WTC11 (cell line): ENCODE measurements around the gene CADM1.

Source experiments
- CTCF ChIP-seq: fragments of 200-600 bp; IDR thresholded peaks from 2 replicates; pipeline ENCODE4 v1.8.0; 2022; ENCODE audit warnings: antibody characterized with exemption
- IRF2 ChIP-seq: sonication (generic); formaldehyde crosslinking; IDR thresholded peaks from 2 replicates; pipeline ENCODE4 v1.8.0; 2022; ENCODE audit warnings: low read depth, missing genetic modification reagents, borderline replicate concordance
- MAX ChIP-seq: sonication (generic); formaldehyde crosslinking; IDR thresholded peaks from 2 replicates; pipeline ENCODE4 v1.8.0; 2022; ENCODE audit warnings: mild to moderate bottlenecking, missing genetic modification reagents
- ZNF671 ChIP-seq: fragments of 250-450 bp; sonication (Bioruptor Pico); IDR thresholded peaks from 2 replicates; pipeline ENCODE4 v1.8.0; 2021; ENCODE audit warnings: mild to moderate bottlenecking
- TF ChIP-seq, protein P1 (sequence below): sonication (generic); formaldehyde crosslinking; IDR thresholded peaks from 2 replicates; pipeline ENCODE4 v1.8.1; 2023; ENCODE audit warnings: mild to moderate bottlenecking, missing genetic modification reagents, borderline replicate concordance

GRCh38 chr11:115458877-115459276 is 45.3 kb downstream of the CADM1 start:
- TF ChIP-seq MAX (CRISPR knock-in tag) (no peak), ZNF671 (CRISPR knock-in tag) (no peak), CTCF (no peak), IRF2 (CRISPR knock-in tag) (no peak)
- TF ChIP-seq, protein P1, sequence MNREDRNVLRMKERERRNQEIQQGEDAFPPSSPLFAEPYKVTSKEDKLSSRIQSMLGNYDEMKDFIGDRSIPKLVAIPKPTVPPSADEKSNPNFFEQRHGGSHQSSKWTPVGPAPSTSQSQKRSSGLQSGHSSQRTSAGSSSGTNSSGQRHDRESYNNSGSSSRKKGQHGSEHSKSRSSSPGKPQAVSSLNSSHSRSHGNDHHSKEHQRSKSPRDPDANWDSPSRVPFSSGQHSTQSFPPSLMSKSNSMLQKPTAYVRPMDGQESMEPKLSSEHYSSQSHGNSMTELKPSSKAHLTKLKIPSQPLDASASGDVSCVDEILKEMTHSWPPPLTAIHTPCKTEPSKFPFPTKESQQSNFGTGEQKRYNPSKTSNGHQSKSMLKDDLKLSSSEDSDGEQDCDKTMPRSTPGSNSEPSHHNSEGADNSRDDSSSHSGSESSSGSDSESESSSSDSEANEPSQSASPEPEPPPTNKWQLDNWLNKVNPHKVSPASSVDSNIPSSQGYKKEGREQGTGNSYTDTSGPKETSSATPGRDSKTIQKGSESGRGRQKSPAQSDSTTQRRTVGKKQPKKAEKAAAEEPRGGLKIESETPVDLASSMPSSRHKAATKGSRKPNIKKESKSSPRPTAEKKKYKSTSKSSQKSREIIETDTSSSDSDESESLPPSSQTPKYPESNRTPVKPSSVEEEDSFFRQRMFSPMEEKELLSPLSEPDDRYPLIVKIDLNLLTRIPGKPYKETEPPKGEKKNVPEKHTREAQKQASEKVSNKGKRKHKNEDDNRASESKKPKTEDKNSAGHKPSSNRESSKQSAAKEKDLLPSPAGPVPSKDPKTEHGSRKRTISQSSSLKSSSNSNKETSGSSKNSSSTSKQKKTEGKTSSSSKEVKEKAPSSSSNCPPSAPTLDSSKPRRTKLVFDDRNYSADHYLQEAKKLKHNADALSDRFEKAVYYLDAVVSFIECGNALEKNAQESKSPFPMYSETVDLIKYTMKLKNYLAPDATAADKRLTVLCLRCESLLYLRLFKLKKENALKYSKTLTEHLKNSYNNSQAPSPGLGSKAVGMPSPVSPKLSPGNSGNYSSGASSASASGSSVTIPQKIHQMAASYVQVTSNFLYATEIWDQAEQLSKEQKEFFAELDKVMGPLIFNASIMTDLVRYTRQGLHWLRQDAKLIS, result no peak
